ENCODE data around the gene USP9X.

DNA sequence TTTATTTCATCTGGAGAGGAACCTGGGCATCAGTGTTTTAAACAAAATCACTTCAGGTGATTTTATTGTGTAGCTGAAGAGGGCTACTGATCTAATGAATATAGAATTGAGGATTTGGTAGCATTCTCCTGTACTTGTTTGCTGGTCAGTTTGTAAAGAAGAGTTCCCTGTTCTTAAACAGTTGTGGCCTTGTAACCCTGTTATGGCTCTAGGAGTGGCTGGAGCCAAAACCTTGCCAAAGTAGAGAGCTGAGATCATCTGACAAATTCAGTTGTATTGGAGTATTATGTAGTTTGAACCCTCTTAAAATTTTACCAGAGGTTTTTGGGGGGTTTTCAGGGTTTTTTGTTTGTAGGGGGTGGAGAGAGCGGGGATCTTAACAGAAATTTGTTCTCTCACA lies 36.5 kb downstream of the USP9X start:
- no peak for TF ChIP-seq POLR2A (IDR thresholded peaks at IDR 0.05)
- TF ChIP-seq POLR2AphosphoS5 (IDR thresholded peaks at IDR 0.05; ENCODE audit: insufficient read depth in 1 of 2, low read depth in 1 of 2): no peak

All from vagina (tissue), 2 donors.